Kidney capillary endothelial cell (primary cell): ENCODE measurements around the gene RHEB.

ENCODE experiments used
- DNase-seq: peaks from one replicate; pipeline ENCODE4 v3.0.0-alpha.2; 2018; ENCODE audit warnings: low spot score

RHEB gene

GRCh38 chr7:151470711-151471110 lies 49.0 kb downstream of the RHEB start:
- DNase-seq, result no peak

DNA sequence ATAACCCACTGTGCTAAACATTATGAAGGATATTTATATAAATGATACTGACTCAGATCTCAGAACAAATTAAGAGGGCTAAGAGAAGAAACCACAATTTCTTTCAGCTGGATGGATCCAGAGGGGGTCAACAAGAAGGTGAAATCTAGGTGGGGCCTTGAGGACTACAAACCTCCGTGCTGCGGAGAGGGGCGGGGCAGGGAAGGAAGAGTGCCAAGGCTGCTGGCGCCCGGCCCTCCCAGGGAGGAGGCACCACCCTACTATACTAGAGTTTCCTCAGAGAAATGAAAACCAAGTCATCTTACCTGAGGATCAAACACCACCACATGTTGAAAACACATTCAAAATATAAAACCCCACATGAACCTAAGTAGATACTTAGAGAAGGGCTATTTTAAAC lies 50.4 kb downstream of the RHEB start:
- DNase-seq, result no peak

- DNase-seq, result no peak
Observed at GRCh38 chr7:151468217-151469018, 51.3 kb downstream of the RHEB start.

- no peak for DNase-seq
Observed at GRCh38 chr7:151465169-151465568, 54.5 kb downstream of the RHEB start.

GRCh38 chr7:151462306-151462779 lies 57.4 kb downstream of the RHEB start:
- DNase-seq, result no peak

- DNase-seq, result no peak
Observed at GRCh38 chr7:151461942-151462230, 57.8 kb downstream of the RHEB start.

DNA sequence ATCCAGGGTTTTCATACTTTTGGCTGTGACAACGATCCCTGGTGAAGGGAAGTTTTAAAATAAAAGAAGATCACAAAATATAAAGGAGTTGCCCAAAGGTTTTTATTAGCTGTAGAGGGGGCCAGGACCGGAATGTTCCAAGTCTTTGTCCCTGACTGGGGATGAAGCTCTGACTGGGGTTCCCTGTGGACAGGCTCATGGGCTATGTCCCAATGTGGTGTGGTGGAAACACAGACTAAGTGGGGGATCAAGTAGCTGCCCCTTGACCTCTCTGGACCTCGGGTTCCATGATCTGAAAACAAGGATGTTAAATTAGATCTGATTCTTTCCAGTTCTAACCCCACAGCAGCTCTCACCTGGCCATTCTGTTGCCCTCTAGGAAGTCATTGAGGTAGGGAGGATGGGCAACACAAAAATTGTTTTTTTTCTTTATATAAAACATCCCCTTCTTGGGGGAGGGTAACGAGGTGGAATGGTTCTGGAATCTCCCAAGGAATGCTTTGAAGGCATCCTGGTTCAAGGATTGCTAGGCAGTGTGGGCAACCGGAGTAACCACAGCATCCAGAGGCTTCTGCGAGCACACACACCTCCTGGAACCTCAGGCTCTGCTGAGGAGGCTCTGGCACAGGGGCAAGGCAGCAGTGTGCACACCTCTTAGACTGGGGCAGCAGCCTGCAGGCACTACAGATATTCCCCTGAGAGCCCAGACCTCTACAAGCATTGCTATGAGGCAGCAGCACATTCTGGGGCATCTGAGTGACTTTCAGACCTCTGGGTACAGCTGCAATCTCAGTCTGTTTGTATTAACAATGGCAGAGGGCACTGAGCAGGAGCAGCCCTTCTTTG lies 58.4 kb downstream of the RHEB start:
- no peak for DNase-seq

DNA sequence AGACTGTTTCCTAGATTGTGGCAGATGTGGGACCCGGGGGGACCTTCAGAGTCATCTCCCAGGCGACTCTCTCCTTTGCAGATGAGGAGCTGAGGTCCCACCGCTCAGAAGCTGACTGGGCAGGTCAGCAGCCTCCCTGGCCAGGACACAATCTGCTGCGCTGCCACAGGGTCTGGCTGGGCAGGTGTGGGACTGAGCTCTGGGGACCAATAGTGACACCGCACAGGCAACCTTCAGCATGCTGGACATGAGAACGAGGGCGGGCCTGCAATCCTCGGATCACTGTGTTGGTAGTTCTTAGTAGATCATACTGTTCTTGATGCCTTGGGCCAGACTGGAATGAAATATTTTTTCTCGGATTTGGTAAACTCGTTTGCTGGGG lies 59.2 kb downstream of the RHEB start:
- no peak for DNase-seq

DNA sequence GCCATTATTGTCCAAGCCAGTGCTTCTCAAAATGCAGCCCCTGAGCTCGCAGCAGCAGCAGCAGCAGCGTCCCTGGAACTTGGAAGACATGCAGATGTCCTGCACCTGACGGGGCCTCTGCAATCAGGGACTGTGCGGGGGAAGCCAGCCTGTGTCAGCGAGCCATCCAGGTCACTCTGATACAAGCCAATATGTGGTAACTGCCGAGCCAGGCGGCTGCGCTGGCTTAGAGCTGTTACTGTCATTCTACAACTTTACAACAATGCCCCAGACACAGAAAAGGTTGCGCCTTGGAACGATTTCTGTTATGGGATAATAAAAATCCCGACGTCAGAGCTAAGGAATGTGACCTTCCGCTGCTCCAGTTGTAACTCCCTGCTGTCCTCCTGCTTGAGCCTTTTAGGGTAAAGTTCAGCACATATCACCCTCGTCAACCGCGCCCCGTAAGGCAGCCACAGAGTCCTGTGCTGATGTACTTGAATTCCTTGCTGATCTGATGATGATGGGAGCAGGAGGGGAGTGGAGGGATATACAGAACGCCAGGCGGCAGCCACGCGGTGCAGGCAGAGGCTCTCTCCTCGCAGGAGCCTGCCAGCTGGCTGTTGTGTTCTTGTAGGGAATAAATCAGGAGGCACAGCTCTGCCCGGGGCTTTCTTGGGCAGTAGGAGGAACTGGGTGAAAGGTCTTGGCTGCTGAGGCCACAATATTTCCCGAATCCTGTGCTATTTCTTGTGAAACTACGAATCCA lies 59.8 kb downstream of the RHEB start:
- DNase-seq, result peak; percentile 93

- DNase-seq, result no peak
Observed at GRCh38 chr7:151457534-151457933, 62.2 kb downstream of the RHEB start.

DNA sequence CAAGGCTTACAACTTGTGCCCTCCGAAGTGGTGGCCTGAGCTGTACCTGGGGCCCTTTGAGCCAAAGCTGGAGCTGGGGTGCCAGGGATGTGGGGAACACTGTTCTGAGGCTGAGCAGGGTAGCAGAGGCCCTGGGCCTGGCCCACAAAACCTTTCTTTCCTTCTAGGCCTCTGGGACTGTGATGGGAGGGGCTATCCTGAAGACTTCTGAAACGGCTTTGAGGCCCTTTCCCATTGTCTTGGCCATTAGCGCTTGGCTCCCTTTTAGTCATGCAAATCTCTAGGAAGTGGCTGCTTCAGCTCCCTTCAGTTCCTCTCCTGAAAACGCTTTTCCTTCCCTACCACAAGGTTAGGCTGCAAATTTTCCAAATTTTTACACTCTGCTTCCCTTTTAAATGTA lies 62.9 kb downstream of the RHEB start:
- DNase-seq, result no peak

DNA sequence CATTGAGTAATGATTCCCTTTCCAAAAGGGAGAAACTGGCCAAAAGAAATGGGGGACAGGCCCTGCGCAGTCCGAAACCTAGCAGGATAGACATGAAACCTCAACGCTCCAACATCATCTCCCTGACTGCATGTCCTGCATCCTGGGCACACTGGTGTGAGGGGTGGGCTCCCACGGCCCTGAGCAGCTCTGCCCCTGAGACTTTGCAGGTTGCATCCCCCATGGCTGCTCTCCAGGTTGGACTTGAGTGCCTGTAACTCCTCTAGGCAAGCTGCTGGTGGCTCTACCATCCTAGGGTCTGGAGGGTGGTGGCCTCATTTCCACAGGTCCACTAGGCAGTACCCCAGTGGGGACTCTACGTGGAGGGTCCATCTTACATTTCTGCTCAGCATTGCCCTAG lies 63.4 kb downstream of the RHEB start:
- no peak for DNase-seq

GRCh38 chr7:151455690-151456089 lies 64.0 kb downstream of the RHEB start:
- DNase-seq, result no peak

GRCh38 chr7:151454932-151455530 lies 64.7 kb downstream of the RHEB start:
- no peak for DNase-seq

- DNase-seq, result no peak
Observed at GRCh38 chr7:151454305-151454704, 65.4 kb downstream of the RHEB start.

DNA sequence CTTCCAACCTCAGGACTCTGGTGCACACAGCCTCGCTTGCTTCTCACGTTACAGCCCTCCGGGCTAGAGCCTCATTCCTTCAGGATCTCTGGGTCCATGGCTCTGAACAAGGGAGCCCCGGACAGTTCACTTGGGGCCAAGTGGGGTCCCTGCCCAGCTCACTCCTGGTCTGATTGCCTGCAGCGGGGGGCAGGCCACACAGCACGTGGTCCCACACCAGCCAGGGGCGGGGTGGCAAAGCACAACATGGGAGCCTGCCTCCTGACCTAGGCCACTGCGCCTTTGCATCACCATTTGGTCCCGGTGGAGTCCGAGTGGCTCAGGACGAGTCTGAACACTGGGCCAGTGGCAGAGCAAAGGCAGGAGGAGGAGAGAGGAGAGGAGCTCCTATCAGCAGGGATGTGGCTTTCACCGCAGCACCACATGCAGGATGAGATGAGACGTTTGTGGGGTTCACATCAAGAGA lies 66.3 kb downstream of the RHEB start:
- no peak for DNase-seq

- DNase-seq, result no peak
Observed at GRCh38 chr7:151452680-151453325, 66.9 kb downstream of the RHEB start.

GRCh38 chr7:151451626-151452571 lies 67.8 kb downstream of the RHEB start:
- no peak for DNase-seq

DNA sequence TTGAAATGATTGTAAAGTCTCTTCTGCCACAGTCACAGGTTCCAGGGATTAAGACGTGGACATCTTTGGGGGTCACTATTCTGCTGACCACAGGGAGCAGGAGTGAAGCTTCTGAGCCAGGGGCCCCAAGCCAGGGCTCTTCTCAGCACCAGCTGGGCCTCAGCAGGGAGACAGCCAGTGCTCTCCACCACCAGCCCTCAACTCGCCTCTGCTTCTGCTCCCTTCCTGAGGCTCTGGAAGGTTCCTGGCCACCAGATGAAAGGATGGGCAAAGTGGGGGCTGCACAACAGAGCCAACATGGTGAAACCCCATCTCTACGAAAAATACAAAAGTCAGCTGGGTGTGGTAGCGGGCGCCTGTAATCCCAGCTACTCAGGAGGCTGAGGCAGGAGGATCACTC lies 68.5 kb downstream of the RHEB start:
- DNase-seq, result no peak

DNA sequence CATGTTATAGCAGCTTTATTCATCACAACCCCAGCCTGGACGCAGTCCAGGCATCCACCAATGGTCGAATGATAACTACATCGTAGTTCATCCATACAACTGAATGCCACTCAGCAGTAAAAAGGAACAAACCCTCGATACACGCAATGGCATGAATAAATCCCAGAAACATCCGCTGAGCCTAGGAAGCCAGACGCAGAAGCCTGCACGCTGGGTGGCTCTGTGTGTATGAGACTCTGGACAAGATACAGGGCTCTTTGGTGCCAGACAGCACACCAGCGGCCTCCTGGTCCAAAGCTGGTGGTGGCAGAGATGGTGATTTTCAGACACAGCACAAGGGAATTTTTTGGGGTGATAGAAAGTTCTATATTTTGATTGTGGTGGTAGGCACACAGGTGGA lies 69.7 kb downstream of the RHEB start:
- DNase-seq, result no peak
